WTC11 (cell line): Measurements from ENCODE around the gene SIGLEC7. TPM values are rescaled to one million over a fixed set of nuclear protein-coding genes. Genes with fewer than 3 reads are reported as not detected.

ENCODE experiments used
- ATAC-seq: fragments of 200-7000 bp; cut with Tn5 transposase; 2 replicates; pipeline ENCODE4 v1.10.0; 2021; ENCODE audit warnings: mild to moderate bottlenecking, moderate library complexity
- CTCF ChIA-PET: fragments of 300-600 bp; sonication (Branson Sonifier 250); formaldehyde crosslinking; loops from one replicate; lab custom pipeline; 2021; ENCODE audit warnings: antibody characterized with exemption; lab: Charles Lee
- POLR2A ChIA-PET: fragments of 350-600 bp; sonication (Branson Sonifier 250); formaldehyde crosslinking; loops from one replicate; lab custom pipeline; 2021; ENCODE audit warnings: antibody characterized with exemption; lab: Charles Lee
- DNase-seq: peaks from one replicate; pipeline ENCODE4 v3.0.0; 2021; ENCODE audit warnings: low spot score
- H3K27ac Mint-ChIP-seq: 2 replicates; pipeline ENCODE4 v1.8.0; 2021; ENCODE audit warnings: mixed read lengths
- H3K27me3 Mint-ChIP-seq: 2 replicates; pipeline ENCODE4 v1.8.0; 2021; ENCODE audit warnings: low read depth, mild to moderate bottlenecking, moderate library complexity, mixed read lengths
- H3K36me3 Mint-ChIP-seq: 2 replicates; pipeline ENCODE4 v1.8.0; 2021; ENCODE audit warnings: mixed read lengths
- H3K4me1 Mint-ChIP-seq: 2 replicates; pipeline ENCODE4 v1.8.0; 2022; ENCODE audit warnings: mixed read lengths
- H3K4me3 Mint-ChIP-seq: 2 replicates; pipeline ENCODE4 v1.8.0; 2021; ENCODE audit warnings: mild to moderate bottlenecking, moderate library complexity, mixed read lengths
- H3K9me3 Mint-ChIP-seq: 2 replicates; pipeline ENCODE4 v1.8.0; 2021; ENCODE audit warnings: mixed read lengths
- ATF1 ChIP-seq: sonication (generic); formaldehyde crosslinking; IDR thresholded peaks from 2 replicates; pipeline ENCODE4 v1.8.1; 2023; ENCODE audit warnings: mild to moderate bottlenecking, moderate library complexity, missing genetic modification reagents
- ATF2 ChIP-seq: sonication (generic); formaldehyde crosslinking; IDR thresholded peaks from 2 replicates; pipeline ENCODE4 v1.8.1; 2022; ENCODE audit warnings: low read depth, missing genetic modification reagents, borderline replicate concordance
- GRHL2 ChIP-seq: fragments of 250-450 bp; sonication (Bioruptor Pico); IDR thresholded peaks from 2 replicates; pipeline ENCODE4 v1.8.0; 2022; ENCODE audit warnings: mild to moderate bottlenecking, moderate library complexity; ENCODE audit not compliant: insufficient replicate concordance, severe bottlenecking
- HMGA2 ChIP-seq: fragments of 250-450 bp; sonication (Bioruptor Pico); IDR thresholded peaks from 2 replicates; pipeline ENCODE4 v1.4.0; 2021; ENCODE audit warnings: mild to moderate bottlenecking, moderate library complexity
- IRF2 ChIP-seq: sonication (generic); formaldehyde crosslinking; IDR thresholded peaks from 2 replicates; pipeline ENCODE4 v1.8.0; 2022; ENCODE audit warnings: low read depth, missing genetic modification reagents, borderline replicate concordance
- MYBL2 ChIP-seq: sonication (generic); formaldehyde crosslinking; IDR thresholded peaks from 2 replicates; pipeline ENCODE4 v1.8.1; 2023; ENCODE audit warnings: mild to moderate bottlenecking, moderate library complexity, missing genetic modification reagents
- PRDM15 ChIP-seq: sonication (generic); formaldehyde crosslinking; IDR thresholded peaks from 2 replicates; pipeline ENCODE4 v1.8.0; 2022; ENCODE audit warnings: missing genetic modification reagents
- ZNF219 ChIP-seq: sonication (generic); formaldehyde crosslinking; IDR thresholded peaks from 2 replicates; pipeline ENCODE4 v1.8.0; 2023; ENCODE audit warnings: missing genetic modification reagents, mild to moderate bottlenecking, borderline replicate concordance
- ZNF232 ChIP-seq: sonication (generic); formaldehyde crosslinking; IDR thresholded peaks from 2 replicates; pipeline ENCODE4 v1.8.0; 2022; ENCODE audit warnings: mild to moderate bottlenecking, missing genetic modification reagents
- ZNF671 ChIP-seq: fragments of 250-450 bp; sonication (Bioruptor Pico); IDR thresholded peaks from 2 replicates; pipeline ENCODE4 v1.8.0; 2021; ENCODE audit warnings: mild to moderate bottlenecking
- total RNA-seq: library from RNA; stranded (reverse); gene quantifications from 3 replicates; pipeline ENCODE4 v1.2.3, GENCODE V29; 2021
- TF ChIP-seq, protein P1 (sequence below): fragments of 250-450 bp; sonication (Bioruptor Pico); conservative IDR thresholded peaks from 2 replicates; pipeline ENCODE4 v1.9.0; 2021; ENCODE audit warnings: mild to moderate bottlenecking
- TF ChIP-seq, protein P2 (sequence below): sonication (generic); formaldehyde crosslinking; IDR thresholded peaks from 2 replicates; pipeline ENCODE4 v1.8.1; 2022; ENCODE audit warnings: missing genetic modification reagents, borderline replicate concordance
- TF ChIP-seq, protein P3 (sequence below): sonication (generic); formaldehyde crosslinking; IDR thresholded peaks from 2 replicates; pipeline ENCODE4 v1.8.1; 2023; ENCODE audit warnings: mild to moderate bottlenecking, missing genetic modification reagents
- TF ChIP-seq, protein P4 (sequence below): sonication (generic); formaldehyde crosslinking; conservative IDR thresholded peaks from 2 replicates; pipeline ENCODE4 v1.8.1; 2023; ENCODE audit warnings: mild to moderate bottlenecking, low read depth, missing genetic modification reagents, moderate library complexity

The SIGLEC7 gene
- total RNA-seq, 1 experiment from 2014 or later, result not detected

DNA sequence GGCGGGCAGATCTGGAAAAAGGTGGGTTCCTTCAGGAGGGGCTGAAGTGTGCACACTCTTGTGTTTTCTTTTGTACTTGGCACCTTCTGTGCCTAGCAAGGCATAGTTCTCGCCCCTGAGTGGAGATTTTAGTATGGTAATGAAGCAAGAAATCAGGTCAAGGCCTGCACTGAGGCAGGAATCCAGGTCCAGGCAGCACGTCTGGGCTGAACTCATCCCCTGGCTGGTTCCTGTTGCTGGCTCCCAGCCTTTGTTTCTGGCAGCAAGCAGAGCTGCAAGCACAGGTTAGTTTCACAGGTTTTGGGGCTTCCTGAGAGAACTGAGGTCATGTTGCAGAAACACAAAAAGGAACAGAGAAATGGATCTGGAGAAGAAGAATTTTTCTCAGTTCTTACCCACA lies 21.2 kb downstream of the SIGLEC7 start:
- Mint-ChIP-seq H3K36me3 (no peaks in the 10 kb centered on the region), H3K4me3 (no peak overlapping the region), H3K9me3 (peaks cover 7% of the 10 kb centered on the region; the same call in 1 of the 2 replicates), H3K27me3 (peaks cover 9% of the 10 kb centered on the region), H3K27ac (no peak overlapping the region), H3K4me1 (peaks cover 11% of the 10 kb centered on the region)
- TF ChIP-seq HMGA2 (CRISPR knock-in tag) (no peak), GRHL2 (CRISPR knock-in tag) (no peak)
- DNase-seq (no peak), ATAC-seq (no peak)
- POLR2A ChIA-PET, result no interaction called here
- CTCF ChIA-PET, result interaction anchor here (4.0 kb wide), 1 partner anchor 96 kb away, joined by 22 read pairs; no protein-coding TSS in a partner anchor

DNA sequence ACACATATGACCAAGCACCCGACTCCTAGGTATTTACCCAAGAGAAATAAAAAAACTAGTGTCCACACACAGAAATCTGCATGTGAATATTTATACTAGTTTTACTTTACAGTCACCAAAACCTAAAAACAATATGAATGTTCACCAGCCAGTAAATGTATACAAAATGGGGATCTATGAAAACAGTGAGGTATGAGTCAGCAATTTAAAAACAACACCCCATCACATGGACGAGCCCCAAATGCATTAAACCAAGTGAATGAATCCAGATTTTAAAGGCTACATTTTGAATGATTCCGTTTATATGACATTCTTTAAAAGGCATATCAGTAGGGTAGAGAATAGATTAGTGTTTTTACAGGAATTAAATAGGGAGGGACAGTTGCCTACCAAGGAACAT lies 22.1 kb downstream of the SIGLEC7 start:
- TF ChIP-seq ZNF232 (CRISPR knock-in tag) (no peak), IRF2 (no peak)
- TF ChIP-seq, protein P1, sequence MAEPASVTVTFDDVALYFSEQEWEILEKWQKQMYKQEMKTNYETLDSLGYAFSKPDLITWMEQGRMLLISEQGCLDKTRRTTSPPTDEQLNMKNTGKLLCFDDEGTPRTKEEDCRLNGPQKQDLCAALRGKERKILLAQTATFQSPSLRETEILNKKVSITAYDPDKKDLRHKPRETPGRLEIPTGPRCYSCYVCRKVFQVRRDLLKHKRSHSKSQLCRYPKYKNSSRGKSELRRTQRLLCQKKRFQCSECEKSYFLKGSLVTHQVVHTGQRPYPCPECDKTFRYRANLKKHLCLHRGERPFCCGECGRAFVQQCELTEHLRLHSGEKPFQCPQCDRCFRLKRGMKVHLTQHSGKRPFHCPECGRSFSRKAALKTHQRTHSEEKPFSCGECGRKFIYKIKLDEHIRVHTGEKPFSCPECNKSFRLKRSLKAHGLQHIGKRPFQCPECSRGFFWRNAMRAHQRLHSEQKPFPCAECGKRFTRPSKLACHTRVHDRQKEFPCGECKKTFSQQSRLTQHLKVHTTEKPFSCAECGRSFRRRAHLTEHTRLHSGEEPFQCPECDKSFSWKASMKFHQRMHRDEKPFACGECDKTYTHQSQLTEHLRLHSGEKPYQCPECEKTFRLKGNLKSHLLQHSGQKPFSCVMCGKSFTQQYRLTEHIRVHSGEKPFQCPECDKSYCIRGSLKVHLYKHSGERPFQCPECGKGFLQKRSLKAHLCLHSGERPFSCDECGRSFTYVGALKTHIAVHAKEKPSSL (CRISPR knock-in tag), result no peak
- no peak overlapping the region for H3K4me3 Mint-ChIP-seq
- ATAC-seq (no peak), DNase-seq (no peak)
- peaks cover 7% of the 10 kb centered on the region; the same call in 1 of the 2 replicates for H3K4me1 Mint-ChIP-seq
- H3K36me3 Mint-ChIP-seq, result no peaks in the 10 kb centered on the region
- POLR2A ChIA-PET, result no interaction called here
- no peak overlapping the region for H3K27ac Mint-ChIP-seq
- H3K9me3 Mint-ChIP-seq, result peaks cover 12% of the 10 kb centered on the region
- CTCF ChIA-PET, result no interaction called here
- peaks cover 18% of the 10 kb centered on the region for H3K27me3 Mint-ChIP-seq

- no peak for ATAC-seq
- Mint-ChIP-seq H3K27ac (no peak overlapping the region), H3K9me3 (peaks cover 12% of the 10 kb centered on the region), H3K4me3 (no peak overlapping the region), H3K36me3 (no peaks in the 10 kb centered on the region), H3K27me3 (peaks cover 22% of the 10 kb centered on the region)
- POLR2A ChIA-PET, result no interaction called here
- TF ChIP-seq MYBL2, result no peak
- TF ChIP-seq ZNF232 (CRISPR knock-in tag), result no peak
- TF ChIP-seq ATF2 (CRISPR knock-in tag), result no peak
- TF ChIP-seq ZNF671 (CRISPR knock-in tag), result no peak
- TF ChIP-seq PRDM15 (CRISPR knock-in tag), result no peak
- TF ChIP-seq, protein P2, sequence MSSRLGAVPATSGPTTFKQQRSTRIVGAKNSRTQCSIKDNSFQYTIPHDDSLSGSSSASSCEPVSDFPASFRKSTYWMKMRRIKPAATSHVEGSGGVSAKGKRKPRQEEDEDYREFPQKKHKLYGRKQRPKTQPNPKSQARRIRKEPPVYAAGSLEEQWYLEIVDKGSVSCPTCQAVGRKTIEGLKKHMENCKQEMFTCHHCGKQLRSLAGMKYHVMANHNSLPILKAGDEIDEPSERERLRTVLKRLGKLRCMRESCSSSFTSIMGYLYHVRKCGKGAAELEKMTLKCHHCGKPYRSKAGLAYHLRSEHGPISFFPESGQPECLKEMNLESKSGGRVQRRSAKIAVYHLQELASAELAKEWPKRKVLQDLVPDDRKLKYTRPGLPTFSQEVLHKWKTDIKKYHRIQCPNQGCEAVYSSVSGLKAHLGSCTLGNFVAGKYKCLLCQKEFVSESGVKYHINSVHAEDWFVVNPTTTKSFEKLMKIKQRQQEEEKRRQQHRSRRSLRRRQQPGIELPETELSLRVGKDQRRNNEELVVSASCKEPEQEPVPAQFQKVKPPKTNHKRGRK (CRISPR knock-in tag), result no peak
- TF ChIP-seq, protein P3, sequence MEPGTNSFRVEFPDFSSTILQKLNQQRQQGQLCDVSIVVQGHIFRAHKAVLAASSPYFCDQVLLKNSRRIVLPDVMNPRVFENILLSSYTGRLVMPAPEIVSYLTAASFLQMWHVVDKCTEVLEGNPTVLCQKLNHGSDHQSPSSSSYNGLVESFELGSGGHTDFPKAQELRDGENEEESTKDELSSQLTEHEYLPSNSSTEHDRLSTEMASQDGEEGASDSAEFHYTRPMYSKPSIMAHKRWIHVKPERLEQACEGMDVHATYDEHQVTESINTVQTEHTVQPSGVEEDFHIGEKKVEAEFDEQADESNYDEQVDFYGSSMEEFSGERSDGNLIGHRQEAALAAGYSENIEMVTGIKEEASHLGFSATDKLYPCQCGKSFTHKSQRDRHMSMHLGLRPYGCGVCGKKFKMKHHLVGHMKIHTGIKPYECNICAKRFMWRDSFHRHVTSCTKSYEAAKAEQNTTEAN (CRISPR knock-in tag), result no peak
- no peak for TF ChIP-seq ATF1 (CRISPR knock-in tag)
- TF ChIP-seq, protein P4, sequence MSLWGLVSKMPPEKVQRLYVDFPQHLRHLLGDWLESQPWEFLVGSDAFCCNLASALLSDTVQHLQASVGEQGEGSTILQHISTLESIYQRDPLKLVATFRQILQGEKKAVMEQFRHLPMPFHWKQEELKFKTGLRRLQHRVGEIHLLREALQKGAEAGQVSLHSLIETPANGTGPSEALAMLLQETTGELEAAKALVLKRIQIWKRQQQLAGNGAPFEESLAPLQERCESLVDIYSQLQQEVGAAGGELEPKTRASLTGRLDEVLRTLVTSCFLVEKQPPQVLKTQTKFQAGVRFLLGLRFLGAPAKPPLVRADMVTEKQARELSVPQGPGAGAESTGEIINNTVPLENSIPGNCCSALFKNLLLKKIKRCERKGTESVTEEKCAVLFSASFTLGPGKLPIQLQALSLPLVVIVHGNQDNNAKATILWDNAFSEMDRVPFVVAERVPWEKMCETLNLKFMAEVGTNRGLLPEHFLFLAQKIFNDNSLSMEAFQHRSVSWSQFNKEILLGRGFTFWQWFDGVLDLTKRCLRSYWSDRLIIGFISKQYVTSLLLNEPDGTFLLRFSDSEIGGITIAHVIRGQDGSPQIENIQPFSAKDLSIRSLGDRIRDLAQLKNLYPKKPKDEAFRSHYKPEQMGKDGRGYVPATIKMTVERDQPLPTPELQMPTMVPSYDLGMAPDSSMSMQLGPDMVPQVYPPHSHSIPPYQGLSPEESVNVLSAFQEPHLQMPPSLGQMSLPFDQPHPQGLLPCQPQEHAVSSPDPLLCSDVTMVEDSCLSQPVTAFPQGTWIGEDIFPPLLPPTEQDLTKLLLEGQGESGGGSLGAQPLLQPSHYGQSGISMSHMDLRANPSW (CRISPR knock-in tag), result no peak
- no peak for TF ChIP-seq ZNF219 (CRISPR knock-in tag)
- TF ChIP-seq IRF2, result no peak
- no peak for TF ChIP-seq GRHL2 (CRISPR knock-in tag)
- TF ChIP-seq, all 79 proteins: peak for 0
- DNase-seq, result no peak
- H3K4me1 Mint-ChIP-seq, result peaks cover 7% of the 10 kb centered on the region; the same call in 1 of the 2 replicates
- CTCF ChIA-PET, result interaction anchor here (1.0 kb wide), 1 partner anchor 9 kb away, joined by 3 read pairs; no protein-coding TSS in a partner anchor
These were observed 24.9 kb downstream of the SIGLEC7 start for GRCh38 chr19:51166846-51167490.
